ENCODE data around the gene CD22.

The CD22 gene

DNA sequence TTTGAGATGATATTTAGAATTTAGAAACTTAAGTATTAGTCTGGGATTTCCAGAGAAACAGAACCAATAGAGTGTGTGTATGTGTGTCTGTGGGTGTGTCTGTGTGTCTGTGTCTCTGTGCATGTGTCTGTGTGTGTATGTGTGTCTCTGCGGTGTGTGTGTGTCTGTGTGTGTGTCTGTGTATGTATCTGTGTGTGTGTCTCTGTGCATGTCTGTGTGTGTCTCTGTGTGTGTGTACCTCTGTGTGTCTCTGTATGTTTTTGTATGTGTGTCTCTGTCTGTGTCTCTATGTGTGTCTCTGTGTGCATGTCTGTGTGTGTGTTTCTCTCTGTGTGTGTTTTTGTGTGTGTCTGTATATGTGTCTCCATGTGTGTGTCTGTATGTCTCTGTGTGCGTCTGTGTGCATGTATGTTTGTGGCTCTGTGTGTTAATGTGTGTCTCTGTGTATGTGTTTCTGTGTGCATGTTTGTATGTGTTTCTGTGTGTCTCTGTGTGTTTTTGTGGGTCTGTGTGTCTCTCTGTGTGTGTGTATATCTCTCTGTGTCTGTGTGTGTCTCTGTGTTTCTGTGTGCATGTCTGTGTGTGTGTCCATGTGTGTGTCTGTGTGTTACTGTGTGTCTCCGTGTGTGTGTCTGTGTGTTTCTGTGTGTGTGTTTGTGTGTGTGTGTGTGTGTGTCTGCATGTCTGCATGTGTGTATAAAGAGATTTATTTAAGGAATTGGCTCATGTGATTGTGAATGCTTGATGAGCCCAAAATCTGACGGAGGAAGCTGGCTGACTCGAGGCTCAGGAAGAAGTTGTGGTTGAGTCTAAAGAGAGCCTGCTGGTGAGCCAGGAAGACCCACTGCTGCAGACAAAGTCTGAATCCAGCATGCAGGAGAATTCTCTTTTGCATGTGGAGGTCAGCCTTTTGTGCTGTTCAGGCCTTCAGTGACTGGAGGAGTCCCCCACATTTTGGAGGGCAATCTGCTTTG, 64.0 kb downstream of the CD22 start:
- no peak for DNase-seq

DNA sequence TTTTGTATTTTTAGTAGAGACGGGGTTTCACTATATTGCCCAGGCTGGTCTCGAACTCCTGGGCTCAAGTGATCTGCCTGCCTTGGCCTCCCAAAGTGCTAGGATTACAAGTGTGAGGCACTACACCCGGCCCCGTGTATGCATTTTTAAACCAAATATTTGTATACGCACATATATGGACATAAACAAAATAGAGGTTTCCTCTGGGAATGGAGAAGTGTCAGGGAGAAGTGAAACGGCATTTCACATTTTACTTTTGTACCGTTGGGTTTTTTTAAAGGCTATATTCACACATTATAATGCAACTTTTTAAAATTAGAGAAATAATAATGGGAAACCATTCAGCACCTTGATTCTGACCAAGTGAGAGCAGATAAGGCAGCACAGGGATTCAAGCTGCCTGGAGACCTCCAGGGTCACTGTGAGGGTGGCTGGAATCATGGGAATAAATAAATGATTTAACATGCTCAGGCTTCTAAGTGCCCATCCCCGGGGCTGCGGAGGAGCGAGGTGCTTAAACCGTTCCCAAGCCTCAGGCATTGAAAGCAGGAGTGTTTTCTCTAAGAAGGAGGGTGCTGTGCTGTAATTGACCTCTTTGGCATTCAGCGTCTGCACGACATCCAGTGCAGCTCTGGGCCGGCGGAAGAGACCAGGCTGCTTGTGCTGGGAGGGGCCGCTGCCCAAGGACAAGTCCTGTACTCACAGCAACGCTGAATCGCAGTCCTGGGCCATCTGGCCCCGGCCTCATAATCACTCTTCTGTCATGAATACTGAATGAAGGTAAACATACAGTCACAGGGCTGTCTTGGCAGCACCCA, 66.6 kb downstream of the CD22 start:
- no peak for DNase-seq

DNA sequence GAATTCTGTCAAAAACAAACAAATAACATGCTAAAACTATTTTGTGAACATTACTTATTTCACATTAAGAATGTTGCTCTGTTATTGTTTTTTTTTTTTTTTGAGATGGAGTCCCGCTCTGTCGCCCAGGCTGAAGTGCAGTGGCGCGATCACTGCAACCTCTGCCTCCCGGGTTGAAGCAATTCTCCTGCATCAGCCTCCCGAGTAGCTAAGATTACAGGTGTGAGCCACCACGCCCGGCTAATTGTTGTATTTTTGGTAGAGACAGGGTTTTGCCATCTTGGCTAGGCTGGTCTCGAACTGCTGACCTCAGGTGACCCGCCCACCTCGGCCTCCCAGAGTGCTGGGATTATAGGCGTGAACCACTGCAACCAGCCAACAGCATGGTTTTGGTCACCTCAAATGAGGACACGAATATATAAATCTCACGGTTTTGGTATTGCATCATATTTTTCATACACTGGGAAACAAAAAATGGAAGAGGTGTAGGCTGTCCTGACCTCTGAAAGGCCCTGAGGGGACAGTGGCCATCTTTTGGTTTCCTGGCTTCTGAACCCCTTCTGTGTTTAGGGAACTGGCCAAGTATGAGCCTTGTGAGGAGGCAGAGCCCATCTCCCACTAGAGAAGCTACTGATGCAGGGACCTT, 67.4 kb downstream of the CD22 start:
- DNase-seq = no peak

All from NK-92 treated with Interleukin-12 subunit alpha and Interleukin-12 subunit beta, amount 100 ng/mL, for 24 hours (cell line).